Activated CD4-positive, alpha-beta T cell treated with anti-CD3 and anti-CD28 coated beads, Interleukin-2, Interleukin-4, amounts not matched to agents 100 ng/mL and 50 ng/mL, durations not matched to agents 16 hours and 8 hours (primary cell): Measurements from ENCODE around the gene SLC22A5.

Source experiments
- DNase-seq: peaks from one replicate; pipeline ENCODE4 v3.0.0-alpha.2; 2020; ENCODE audit warnings: low spot score

Gene SLC22A5

DNA sequence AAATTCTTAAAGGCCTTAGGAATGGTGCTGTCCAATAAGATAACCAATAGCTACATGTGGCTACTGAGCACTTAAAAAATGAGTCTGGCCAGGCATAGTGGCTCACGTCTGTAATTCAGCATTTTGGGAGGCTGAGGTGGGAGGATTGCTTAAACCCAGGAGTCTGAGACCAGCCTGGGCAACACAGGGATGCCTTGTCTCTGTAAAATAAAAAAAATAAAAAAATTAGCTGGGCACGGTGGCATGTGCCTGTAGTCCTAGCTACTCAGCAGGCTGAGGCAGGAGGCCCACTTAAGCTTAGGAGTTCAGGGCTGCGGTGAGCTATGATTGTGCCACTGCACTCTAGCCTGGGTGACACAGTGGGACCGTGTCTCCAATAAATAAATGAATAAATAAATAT is 1.3 kb upstream of the SLC22A5 start:
- no peak for DNase-seq

GRCh38 chr5:132369007-132369473 is 470 bp upstream of the SLC22A5 start:
- no peak for DNase-seq

GRCh38 chr5:132370181-132370970 is 866 bp downstream of the SLC22A5 start:
- no peak for DNase-seq

- no peak for DNase-seq
Measured at GRCh38 chr5:132370971-132371602, 1.6 kb downstream of the SLC22A5 start.

- DNase-seq = no peak
Measured at GRCh38 chr5:132371603-132371994, 2.1 kb downstream of the SLC22A5 start.

- DNase-seq = no peak
Measured at GRCh38 chr5:132372127-132372526, 2.6 kb downstream of the SLC22A5 start.

DNA sequence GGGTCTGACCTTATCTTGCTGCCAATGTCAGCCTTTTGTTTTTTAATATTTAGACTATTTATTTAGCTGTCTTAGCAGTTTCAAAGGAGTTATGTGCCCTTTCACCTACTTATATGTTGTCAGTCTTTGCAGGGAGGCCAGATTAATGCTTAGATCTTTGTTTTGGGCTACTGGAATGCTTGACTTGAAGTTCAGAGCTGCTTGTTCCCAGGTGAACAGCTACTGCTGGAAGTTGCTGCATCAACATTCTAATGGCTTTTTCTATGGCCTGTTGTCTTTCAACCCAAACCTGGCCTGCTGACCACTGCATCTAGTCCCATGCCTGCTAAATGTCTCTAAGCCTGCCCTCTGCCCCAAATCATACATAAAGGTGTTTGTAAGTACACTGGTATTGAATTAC is 3.0 kb downstream of the SLC22A5 start:
- DNase-seq = no peak

DNA sequence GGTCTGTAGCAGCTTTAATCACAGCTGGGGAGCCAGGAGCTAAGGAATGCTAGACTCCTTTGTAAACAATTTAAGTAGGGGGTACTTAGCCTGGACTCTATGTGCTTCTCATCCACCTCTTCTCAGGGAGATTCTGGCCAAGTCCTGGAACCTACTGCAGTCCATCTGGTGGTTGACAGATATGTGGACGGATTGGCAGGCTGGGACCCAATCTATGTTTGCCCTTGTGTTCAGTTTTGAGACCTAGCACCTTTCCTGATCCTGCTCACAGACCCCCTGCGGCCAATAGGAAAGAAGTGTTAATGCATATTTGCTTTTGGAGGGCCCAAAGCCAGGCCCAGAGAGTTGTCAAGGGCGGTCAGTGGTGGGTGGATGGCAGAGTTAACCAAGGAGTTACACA is 6.4 kb downstream of the SLC22A5 start:
- no peak for DNase-seq

- no peak for DNase-seq
Measured at GRCh38 chr5:132376694-132377641, 7.5 kb downstream of the SLC22A5 start.

- DNase-seq = no peak
Measured at GRCh38 chr5:132377738-132378137, 8.2 kb downstream of the SLC22A5 start.

DNA sequence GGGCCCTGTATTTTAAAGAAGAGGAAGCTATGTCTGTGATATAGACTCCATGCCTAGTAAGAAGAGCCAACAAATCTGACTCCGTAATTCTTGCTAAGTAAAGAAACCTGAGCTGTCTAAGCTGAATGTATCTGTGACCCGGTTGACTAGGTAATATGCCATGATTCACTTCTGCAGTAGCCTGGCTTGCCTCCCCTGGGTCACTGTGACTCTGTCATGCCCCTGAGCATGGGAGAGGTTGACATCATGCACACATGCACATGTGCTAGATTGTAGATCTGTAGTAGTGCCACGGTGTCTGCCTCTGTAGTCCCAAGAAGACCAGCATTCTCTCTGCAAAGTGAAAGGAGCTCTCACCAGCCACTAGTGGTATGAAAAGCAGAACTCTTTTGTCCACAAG is 9.1 kb downstream of the SLC22A5 start:
- DNase-seq = no peak

- no peak for DNase-seq
Measured at GRCh38 chr5:132380047-132380446, 10.5 kb downstream of the SLC22A5 start.

- no peak for DNase-seq
Measured at GRCh38 chr5:132380741-132381140, 11.2 kb downstream of the SLC22A5 start.

DNA sequence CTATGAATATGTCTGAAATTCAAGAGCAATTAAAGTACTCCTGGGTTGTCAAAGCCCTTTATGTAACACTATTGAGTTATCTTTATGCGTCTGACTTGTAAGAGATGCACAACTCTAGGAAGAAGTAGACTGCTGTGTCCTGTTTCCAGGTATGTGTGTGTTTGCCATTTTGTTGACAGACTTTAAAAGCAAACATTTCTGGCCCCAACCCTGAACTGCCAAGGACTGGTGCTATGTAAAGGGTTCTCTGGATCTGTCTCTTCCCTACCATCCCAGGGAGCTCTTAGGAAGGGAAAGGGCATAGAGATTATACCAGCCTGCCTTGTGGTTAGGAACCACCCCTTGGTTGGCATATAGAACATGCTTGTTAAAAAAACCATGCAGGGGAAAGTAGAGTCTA is 12.1 kb downstream of the SLC22A5 start:
- DNase-seq = no peak

DNA sequence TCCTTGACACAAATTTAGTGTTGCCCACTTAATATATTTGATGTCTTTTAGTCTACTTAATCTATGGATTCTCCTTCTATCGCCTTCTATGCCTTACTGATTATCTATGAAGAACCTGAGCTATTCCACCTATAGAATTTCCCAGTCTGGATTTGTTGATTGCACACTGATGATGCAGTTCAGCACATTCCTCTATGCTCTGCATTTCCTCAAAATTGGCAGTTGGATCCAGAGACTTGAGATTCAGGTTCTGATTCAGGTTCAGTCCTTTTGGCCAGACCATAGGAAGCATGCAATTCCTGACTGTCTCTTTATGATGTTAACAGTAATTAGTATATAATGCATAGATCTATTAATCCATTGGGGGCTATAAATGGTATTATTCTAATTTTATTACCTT is 13.8 kb downstream of the SLC22A5 start:
- DNase-seq = no peak

DNA sequence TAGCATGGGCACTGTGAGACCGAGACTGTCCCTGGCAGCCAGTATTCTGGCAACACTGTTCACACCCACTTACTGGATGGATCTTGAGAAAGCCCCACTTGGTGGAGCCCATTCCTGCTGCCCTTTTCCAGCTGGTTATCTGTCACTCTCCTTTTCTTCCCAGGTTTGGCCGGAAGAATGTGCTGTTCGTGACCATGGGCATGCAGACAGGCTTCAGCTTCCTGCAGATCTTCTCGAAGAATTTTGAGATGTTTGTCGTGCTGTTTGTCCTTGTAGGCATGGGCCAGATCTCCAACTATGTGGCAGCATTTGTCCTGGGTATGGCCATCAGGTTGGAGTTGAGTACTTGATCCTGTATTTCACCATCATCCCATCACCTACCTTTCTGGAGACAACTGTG is 14.5 kb downstream of the SLC22A5 start:
- no peak for DNase-seq

GRCh38 chr5:132384506-132385050 is 15.1 kb downstream of the SLC22A5 start:
- no peak for DNase-seq

DNA sequence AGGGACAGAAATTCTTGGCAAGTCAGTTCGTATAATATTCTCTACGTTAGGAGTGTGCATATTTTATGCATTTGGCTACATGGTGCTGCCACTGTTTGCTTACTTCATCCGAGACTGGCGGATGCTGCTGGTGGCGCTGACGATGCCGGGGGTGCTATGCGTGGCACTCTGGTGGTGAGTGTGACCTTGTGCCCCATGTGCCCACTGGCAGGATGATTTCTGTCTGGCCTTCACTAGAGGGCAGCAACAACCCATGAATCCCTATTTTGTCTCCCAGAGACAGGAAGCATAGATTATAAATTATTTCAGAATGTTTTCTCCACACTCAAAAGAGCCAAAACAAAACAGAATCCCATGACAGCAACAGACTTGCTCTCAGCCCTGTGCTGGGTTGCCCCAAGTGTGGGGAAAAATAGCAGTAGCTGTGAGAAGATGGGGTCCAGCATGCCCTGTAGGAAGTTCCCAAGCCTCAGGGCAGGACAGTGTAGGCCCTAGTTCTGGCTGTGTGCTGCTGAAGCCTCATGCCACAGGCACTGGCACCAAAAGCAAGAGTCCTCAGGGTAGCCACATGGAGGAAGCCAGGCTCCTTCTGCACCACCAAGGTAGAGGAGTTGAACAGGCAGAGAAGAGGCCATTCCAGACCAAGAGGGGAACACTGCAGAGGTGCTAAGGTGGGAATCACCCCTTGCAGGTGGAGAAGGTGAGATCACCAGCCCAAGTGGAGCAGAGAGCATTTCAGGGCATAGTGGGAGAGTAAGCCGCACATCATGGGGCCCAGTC is 16.0 kb downstream of the SLC22A5 start:
- peak; percentile 83 for DNase-seq

GRCh38 chr5:132386644-132387286 is 17.3 kb downstream of the SLC22A5 start:
- DNase-seq = peak; percentile 85

- no peak for DNase-seq
Measured at GRCh38 chr5:132387640-132388117, 18.2 kb downstream of the SLC22A5 start.
